Right lobe of liver (tissue), 4 donors: ENCODE measurements around the gene HGFAC.

Experiments
- POLR2A ChIP-seq: fragments of 450-650 bp; IDR thresholded peaks from one replicate; pipeline ENCODE4 v1.6.1; 2017; ENCODE audit warnings: antibody characterized with exemption, mild to moderate bottlenecking
- TF ChIP-seq, protein P1 (sequence below), 4 donors: fragments of 200-600 bp in 3 of 4; fragments of 450-650 bp in 1 of 4; IDR thresholded peaks; one replicate each; pipeline versions ENCODE4 v1.5.1 to v1.8.0; 2016 to 2022; ENCODE audit warnings: antibody characterized with exemption in 4 of 4, mild to moderate bottlenecking in 2 of 4
- donor health status: DM: no; HTN: no; CAD: no.
- donor health status: DM: no; HTN: no; CAD: no.
- donor health status: DM: no; HTN: yes; CAD: no.

GRCh38 chr4:3481783-3482393 lies 40.1 kb downstream of the HGFAC start:
- TF ChIP-seq, protein P1, sequence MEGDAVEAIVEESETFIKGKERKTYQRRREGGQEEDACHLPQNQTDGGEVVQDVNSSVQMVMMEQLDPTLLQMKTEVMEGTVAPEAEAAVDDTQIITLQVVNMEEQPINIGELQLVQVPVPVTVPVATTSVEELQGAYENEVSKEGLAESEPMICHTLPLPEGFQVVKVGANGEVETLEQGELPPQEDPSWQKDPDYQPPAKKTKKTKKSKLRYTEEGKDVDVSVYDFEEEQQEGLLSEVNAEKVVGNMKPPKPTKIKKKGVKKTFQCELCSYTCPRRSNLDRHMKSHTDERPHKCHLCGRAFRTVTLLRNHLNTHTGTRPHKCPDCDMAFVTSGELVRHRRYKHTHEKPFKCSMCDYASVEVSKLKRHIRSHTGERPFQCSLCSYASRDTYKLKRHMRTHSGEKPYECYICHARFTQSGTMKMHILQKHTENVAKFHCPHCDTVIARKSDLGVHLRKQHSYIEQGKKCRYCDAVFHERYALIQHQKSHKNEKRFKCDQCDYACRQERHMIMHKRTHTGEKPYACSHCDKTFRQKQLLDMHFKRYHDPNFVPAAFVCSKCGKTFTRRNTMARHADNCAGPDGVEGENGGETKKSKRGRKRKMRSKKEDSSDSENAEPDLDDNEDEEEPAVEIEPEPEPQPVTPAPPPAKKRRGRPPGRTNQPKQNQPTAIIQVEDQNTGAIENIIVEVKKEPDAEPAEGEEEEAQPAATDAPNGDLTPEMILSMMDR (IDR thresholded peaks at IDR 0.05): no peak
- no peak for TF ChIP-seq POLR2A
